ENCODE data around the gene SKI.

Gene SKI

GRCh38 chr1:2348346-2349325 is 120.5 kb downstream of the SKI start:
- Histone ChIP-seq H2AK5ac (ENCODE audit: low read depth, low read length) (peak overlapping the region; percentile 96), H2BK15ac (ENCODE audit: low read length) (peak overlapping the region; percentile 40), H4K8ac (ENCODE audit: low read depth, low read length) (no peak overlapping the region), H2BK120ac (ENCODE audit: low read depth, low read length) (peak overlapping the region; percentile 65), H3K4me3 (ENCODE audit: low read length in 2 of 2) (peak overlapping the region in 1 of 2 donors; percentile 42), H2BK12ac (ENCODE audit: low read length) (peak overlapping the region; percentile 98), H3K4ac (ENCODE audit: low read length) (peak overlapping the region; percentile 95), H3K27ac (replicated peaks; ENCODE audit: low read length) (peak overlapping the region; percentile 24), H3K9me3 (replicated peaks in 1 of 2; ENCODE audit: control insufficient read depth in 2 of 2, insufficient read depth in 1 of 2, low read depth in 1 of 2, low read length in 2 of 2) (peaks cover 0 to 2% of the 10 kb centered on the region in 2 donors), H2AFZ (ENCODE audit: low read length) (peak overlapping the region; percentile 43), H3K79me1 (ENCODE audit: low read depth, low read length) (peaks cover 2% of the 10 kb centered on the region), H3K36me3 (replicated peaks in 1 of 2; ENCODE audit: control insufficient read depth in 2 of 2, insufficient read depth in 2 of 2, low read length in 2 of 2) (no peaks in the 10 kb centered on the region), H2BK5ac (ENCODE audit: low read length) (peak overlapping the region; percentile 88), H3K9ac (ENCODE audit: low read depth, low read length, poor library complexity) (peak overlapping the region; percentile 87), H3K4me1 (ENCODE audit: control insufficient read depth in 2 of 2, insufficient read depth in 1 of 2, low read depth in 1 of 2, low read length in 2 of 2) (peaks cover 26% of the 10 kb centered on the region in 2 donors), H3K14ac (ENCODE audit: low read length) (peak overlapping the region; percentile 99), H3K23ac (ENCODE audit: low read depth, low read length, poor library complexity) (peak overlapping the region; percentile 98), H3K4me2 (ENCODE audit: insufficient read depth, low read length, poor library complexity, severe bottlenecking) (no peak overlapping the region), H4K91ac (ENCODE audit: low read depth, low read length, poor library complexity) (peak overlapping the region; percentile 68), H3K18ac (ENCODE audit: low read length) (peak overlapping the region; percentile 97), H3K27me3 (ENCODE audit: control insufficient read depth in 3 of 3, insufficient read depth in 3 of 3, low read depth in 1 of 3, low read length in 3 of 3) (no peaks in the 10 kb centered on the region)
- no peak for DNase-seq (ENCODE audit: low spot score)
- WGBS, 2 donors (ENCODE audit: extremely low coverage in 2 of 2, insufficient read length in 2 of 2, insufficient replicate concordance in 1 of 2), result no CpG with 5 or more reads among the region's 59 CpGs

GRCh38 chr1:2349806-2350205 is 121.7 kb downstream of the SKI start:
- Histone ChIP-seq H2AFZ (ENCODE audit: low read length) (no peak overlapping the region), H3K14ac (ENCODE audit: low read length) (no peak overlapping the region), H2BK12ac (ENCODE audit: low read length) (no peak overlapping the region), H3K36me3 (replicated peaks in 1 of 2; ENCODE audit: control insufficient read depth in 2 of 2, insufficient read depth in 2 of 2, low read length in 2 of 2) (no peaks in the 10 kb centered on the region), H3K9ac (ENCODE audit: low read depth, low read length, poor library complexity) (no peak overlapping the region), H3K9me3 (replicated peaks in 1 of 2; ENCODE audit: control insufficient read depth in 2 of 2, insufficient read depth in 1 of 2, low read depth in 1 of 2, low read length in 2 of 2) (peaks cover 0 to 2% of the 10 kb centered on the region in 2 donors), H3K4me1 (ENCODE audit: control insufficient read depth in 2 of 2, insufficient read depth in 1 of 2, low read depth in 1 of 2, low read length in 2 of 2) (peaks cover 26% of the 10 kb centered on the region in 2 donors), H4K8ac (ENCODE audit: low read depth, low read length) (no peak overlapping the region), H2AK5ac (ENCODE audit: low read depth, low read length) (no peak overlapping the region), H2BK15ac (ENCODE audit: low read length) (no peak overlapping the region), H3K4ac (ENCODE audit: low read length) (no peak overlapping the region), H3K27ac (replicated peaks; ENCODE audit: low read length) (no peak overlapping the region), H2BK5ac (ENCODE audit: low read length) (no peak overlapping the region), H4K91ac (ENCODE audit: low read depth, low read length, poor library complexity) (no peak overlapping the region), H3K4me3 (ENCODE audit: low read length in 2 of 2) (no peak overlapping the region), H3K27me3 (ENCODE audit: control insufficient read depth in 3 of 3, insufficient read depth in 3 of 3, low read depth in 1 of 3, low read length in 3 of 3) (peaks cover 0 to 2% (median 0%) of the 10 kb centered on the region in 3 experiments), H3K23ac (ENCODE audit: low read depth, low read length, poor library complexity) (no peak overlapping the region), H2BK120ac (ENCODE audit: low read depth, low read length) (no peak overlapping the region), H3K18ac (ENCODE audit: low read length) (no peak overlapping the region), H3K79me1 (ENCODE audit: low read depth, low read length) (peaks cover 2% of the 10 kb centered on the region), H3K4me2 (ENCODE audit: insufficient read depth, low read length, poor library complexity, severe bottlenecking) (no peak overlapping the region)
- WGBS, 2 donors (ENCODE audit: extremely low coverage in 2 of 2, insufficient read length in 2 of 2, insufficient replicate concordance in 1 of 2), result no CpG with 5 or more reads among the region's 9 CpGs
- no peak for DNase-seq (ENCODE audit: low spot score)

DNA sequence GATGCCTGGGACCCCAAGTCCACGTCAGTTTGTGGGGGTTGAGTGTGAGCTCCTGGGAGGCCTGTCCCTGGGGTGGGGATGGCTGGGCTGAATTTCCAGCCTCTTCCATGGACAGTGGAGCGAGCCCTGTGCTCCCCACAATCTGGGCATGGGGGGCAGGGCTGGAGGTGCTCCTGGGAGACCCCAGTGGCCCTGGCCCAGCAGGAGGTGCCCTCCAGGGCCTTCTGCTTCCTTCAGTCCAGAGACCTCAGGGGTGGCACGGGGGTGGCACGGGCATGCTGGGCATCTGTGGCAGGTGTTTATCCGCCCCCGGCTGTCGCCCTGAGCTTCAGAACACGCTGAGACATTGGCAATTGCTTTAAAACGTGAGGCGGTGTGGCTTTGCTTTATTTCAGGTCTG is 122.4 kb downstream of the SKI start:
- peaks cover 0 to 2% (median 0%) of the 10 kb centered on the region in 3 experiments for H3K27me3 ChIP-seq (ENCODE audit: control insufficient read depth in 3 of 3, insufficient read depth in 3 of 3, low read depth in 1 of 3, low read length in 3 of 3)

More for the DNA sequence above, 122.4 kb downstream of the SKI start:
- H3K4me2 ChIP-seq (ENCODE audit: insufficient read depth, low read length, poor library complexity, severe bottlenecking), result no peak overlapping the region
- H3K23ac ChIP-seq (ENCODE audit: low read depth, low read length, poor library complexity), result no peak overlapping the region
- H2BK5ac ChIP-seq (ENCODE audit: low read length), result peak overlapping the region; percentile 84
- peak overlapping the region; percentile 94 for H2BK12ac ChIP-seq (ENCODE audit: low read length)
- no peak overlapping the region for H2BK120ac ChIP-seq (ENCODE audit: low read depth, low read length)
- no peak overlapping the region for H3K4me3 ChIP-seq (ENCODE audit: low read length in 2 of 2)
- peak overlapping the region; percentile 44 for H3K27ac ChIP-seq (replicated peaks; ENCODE audit: low read length)
- peak overlapping the region; percentile 64 for H3K9ac ChIP-seq (ENCODE audit: low read depth, low read length, poor library complexity)
- H2BK15ac ChIP-seq (ENCODE audit: low read length), result no peak overlapping the region
- peak overlapping the region; percentile 97 for H3K14ac ChIP-seq (ENCODE audit: low read length)
- peaks cover 0 to 2% of the 10 kb centered on the region in 2 donors for H3K9me3 ChIP-seq (replicated peaks in 1 of 2; ENCODE audit: control insufficient read depth in 2 of 2, insufficient read depth in 1 of 2, low read depth in 1 of 2, low read length in 2 of 2)
- H3K4me1 ChIP-seq (ENCODE audit: control insufficient read depth in 2 of 2, insufficient read depth in 1 of 2, low read depth in 1 of 2, low read length in 2 of 2), result peaks cover 26% of the 10 kb centered on the region in 2 donors
- H3K36me3 ChIP-seq (replicated peaks in 1 of 2; ENCODE audit: control insufficient read depth in 2 of 2, insufficient read depth in 2 of 2, low read length in 2 of 2), result no peaks in the 10 kb centered on the region
- no peak overlapping the region for H4K8ac ChIP-seq (ENCODE audit: low read depth, low read length)
- peaks cover 2% of the 10 kb centered on the region for H3K79me1 ChIP-seq (ENCODE audit: low read depth, low read length)
- no peak overlapping the region for H4K91ac ChIP-seq (ENCODE audit: low read depth, low read length, poor library complexity)
- DNase-seq (ENCODE audit: low spot score), result no peak
- H3K18ac ChIP-seq (ENCODE audit: low read length), result peak overlapping the region; percentile 96
- no peak overlapping the region for H3K4ac ChIP-seq (ENCODE audit: low read length)
- no peak overlapping the region for H2AFZ ChIP-seq (ENCODE audit: low read length)
- H2AK5ac ChIP-seq (ENCODE audit: low read depth, low read length), result peak overlapping the region; percentile 94
- no CpG with 5 or more reads among the region's 10 CpGs for WGBS, 2 donors (ENCODE audit: extremely low coverage in 2 of 2, insufficient read length in 2 of 2, insufficient replicate concordance in 1 of 2)

Data from neuronal stem cell (in vitro differentiated cells).